OCI-LY1 (cell line): ENCODE results near the gene GNG10.

Source experiments
- CTCF ChIP-seq: fragments of 200-600 bp; sonication (generic), shearing (Covaris generic); IDR thresholded peaks from 2 replicates; pipeline ENCODE4 v1.5.1; 2017; ENCODE audit warnings: mild to moderate bottlenecking, antibody characterized with exemption, low read length, moderate library complexity, mixed read lengths
- EZH2 ChIP-seq: fragments of 200-600 bp; sonication (generic), shearing (Covaris generic); IDR thresholded peaks from 2 replicates; pipeline ENCODE4 v1.8.0; 2017; ENCODE audit warnings: borderline replicate concordance, mixed run types, mild to moderate bottlenecking, antibody characterized with exemption, low read length, moderate library complexity, mixed read lengths

DNA sequence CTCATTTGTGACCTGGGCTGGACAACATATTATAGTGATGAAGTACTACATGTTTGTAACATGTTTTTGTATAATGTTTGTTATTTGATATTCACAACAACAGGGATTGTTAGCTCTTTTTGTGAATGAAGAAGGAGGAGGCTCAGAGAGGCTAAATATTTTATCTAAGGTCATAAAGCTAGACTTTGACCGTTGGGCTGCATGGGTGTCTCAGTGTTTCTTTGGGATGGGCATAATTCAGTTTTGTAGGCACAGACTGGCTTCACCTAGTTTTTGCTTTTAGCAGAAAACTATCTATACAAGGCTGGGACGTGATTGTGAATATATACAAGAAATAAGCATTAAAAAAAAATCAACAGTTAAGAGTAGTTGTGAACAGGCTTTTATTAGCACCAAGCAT lies 15.0 kb upstream of the GNG10 start:
- no peak for TF ChIP-seq CTCF
- TF ChIP-seq EZH2 = no peak
